H1 (cell line): Measurements from ENCODE around the gene KRT7. TPM values are rescaled to one million over a fixed set of nuclear protein-coding genes. Genes with fewer than 3 reads are reported as not detected.

Experiments
- BRCA1 ChIP-seq: IDR thresholded peaks from 2 replicates; pipeline ENCODE4 v1.6.1; 2012; ENCODE audit warnings: low read depth, low read length, improper control_type of control experiment
- CHD1 ChIP-seq: IDR thresholded peaks from 2 replicates; pipeline ENCODE4 v1.6.1; 2012; ENCODE audit warnings: low read depth, low read length, improper control_type of control experiment
- CHD2 ChIP-seq: IDR thresholded peaks from 2 replicates; pipeline ENCODE4 v1.6.1; 2012; ENCODE audit warnings: low read length, improper control_type of control experiment
- EGR1 ChIP-seq: IDR thresholded peaks from 2 replicates; pipeline ENCODE4 v1.6.1; 2011; ENCODE audit warnings: low read depth, low read length, borderline replicate concordance
- SIRT6 ChIP-seq: IDR thresholded peaks from one replicate; pipeline ENCODE4 v1.7.1; 2012; ENCODE audit warnings: low read length, inconsistent platforms
- TAF1 ChIP-seq: IDR thresholded peaks from 2 replicates; pipeline ENCODE4 v1.6.1; 2011; ENCODE audit warnings: mild to moderate bottlenecking, low read depth, low read length
- polyA plus RNA-seq, 7 experiments: library from polyadenylated mRNA; depleted of rRNA in 3 of 7; stranded (reverse) in 5 of 7; unstranded in 2 of 7; fragments of >200 nt in 5 of 7; fragments of 200-250 nt in 2 of 7; gene quantifications; 1 replicate in 5 of 7; 2 replicates in 1 of 7; 4 replicates in 1 of 7; pipeline versions ENCODE4 v1.2.1 to v1.2.3, GENCODE V29; 2011 to 2013; ENCODE audit warnings: missing spikeins in 2 of 7, mixed read lengths in 2 of 7
- total RNA-seq: library from RNA; stranded (reverse); fragmentation: NEBNext Ultra II Directional; extraction: Animal tissue kit (Norgen Biotek cat#: 25700); gene quantifications from 2 replicates; pipeline ENCODE4 v1.2.1, GENCODE V29; 2021

KRT7 gene
- total and polyA plus RNA-seq, 2 of the 8 experiments (the other 6 are each of a cell fraction or from before 2014, with no cell fraction given) = 13.2 to 19.0 TPM

GRCh38 chr12:52280796-52281560 lies 47.9 kb downstream of the KRT7 start (continued):
- TF ChIP-seq BRCA1 (no peak), EGR1 (no peak), CHD1 (no peak), SIRT6 (no peak), TAF1 (no peak), CHD2 (no peak)
